ENCODE measurements around the gene OPTN. TPM values are rescaled to one million over a fixed set of nuclear protein-coding genes. Genes with fewer than 3 reads are reported as not detected.

OPTN gene
- total RNA-seq, 1 donor from 2014 or later, result 13.9 TPM

DNA sequence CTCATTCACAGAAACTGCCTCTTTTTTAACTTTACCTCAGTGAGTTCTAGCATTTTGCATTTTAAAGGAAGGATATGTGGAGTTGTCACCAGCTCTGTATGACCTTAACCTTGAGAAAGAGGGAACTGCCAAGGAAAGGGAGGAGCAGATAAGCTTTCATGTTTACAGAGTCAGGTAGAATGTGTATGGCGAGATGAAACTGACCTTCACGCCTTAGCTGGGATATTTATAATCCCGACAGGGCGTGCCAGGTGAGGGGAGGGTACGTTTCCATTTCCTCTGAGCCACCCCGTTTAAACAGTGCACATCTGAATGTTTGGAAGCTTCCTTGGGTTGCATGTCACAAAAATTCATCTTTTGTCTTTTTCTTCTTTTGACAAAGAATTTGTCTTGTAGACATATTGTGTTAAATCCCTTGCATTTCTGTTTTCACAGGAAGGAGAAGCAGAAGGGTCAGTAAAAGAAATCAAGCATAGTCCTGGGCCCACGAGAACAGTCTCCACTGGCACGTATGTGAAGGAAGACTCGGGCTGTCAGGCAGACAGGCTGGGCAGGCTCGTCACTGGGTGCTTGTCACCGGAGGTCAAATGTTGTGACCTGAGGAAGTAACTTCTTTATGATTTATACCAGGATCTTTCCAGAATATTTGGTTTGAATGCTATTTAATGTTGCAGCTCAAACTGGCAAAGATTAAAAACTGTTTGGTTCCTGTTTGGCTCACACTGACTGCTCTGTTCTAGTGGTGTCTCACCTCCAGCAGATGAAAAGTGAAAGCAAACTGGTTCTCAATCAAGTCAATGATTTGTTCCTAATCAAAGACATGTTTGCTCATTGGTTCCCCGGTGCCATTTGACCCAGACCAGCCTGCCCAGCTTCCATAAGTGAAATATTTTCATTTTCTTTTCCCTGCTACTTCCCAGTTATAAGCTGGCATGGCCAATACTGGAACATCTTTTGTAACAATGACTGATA lies 16.2 kb downstream of the OPTN start:
- H3F3A ChIP-seq (ENCODE audit: low read depth), result peaks cover 22% of the 10 kb centered on the region
- no peak overlapping the region for H2AFZ ChIP-seq (replicated peaks)
- TF ChIP-seq, protein P1, sequence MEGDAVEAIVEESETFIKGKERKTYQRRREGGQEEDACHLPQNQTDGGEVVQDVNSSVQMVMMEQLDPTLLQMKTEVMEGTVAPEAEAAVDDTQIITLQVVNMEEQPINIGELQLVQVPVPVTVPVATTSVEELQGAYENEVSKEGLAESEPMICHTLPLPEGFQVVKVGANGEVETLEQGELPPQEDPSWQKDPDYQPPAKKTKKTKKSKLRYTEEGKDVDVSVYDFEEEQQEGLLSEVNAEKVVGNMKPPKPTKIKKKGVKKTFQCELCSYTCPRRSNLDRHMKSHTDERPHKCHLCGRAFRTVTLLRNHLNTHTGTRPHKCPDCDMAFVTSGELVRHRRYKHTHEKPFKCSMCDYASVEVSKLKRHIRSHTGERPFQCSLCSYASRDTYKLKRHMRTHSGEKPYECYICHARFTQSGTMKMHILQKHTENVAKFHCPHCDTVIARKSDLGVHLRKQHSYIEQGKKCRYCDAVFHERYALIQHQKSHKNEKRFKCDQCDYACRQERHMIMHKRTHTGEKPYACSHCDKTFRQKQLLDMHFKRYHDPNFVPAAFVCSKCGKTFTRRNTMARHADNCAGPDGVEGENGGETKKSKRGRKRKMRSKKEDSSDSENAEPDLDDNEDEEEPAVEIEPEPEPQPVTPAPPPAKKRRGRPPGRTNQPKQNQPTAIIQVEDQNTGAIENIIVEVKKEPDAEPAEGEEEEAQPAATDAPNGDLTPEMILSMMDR (IDR thresholded peaks at IDR 0.05), result no peak
- TF ChIP-seq EZH2phosphoT487 (IDR thresholded peaks at IDR 0.05), result no peak
- no peak for TF ChIP-seq EZH2 (IDR thresholded peaks at IDR 0.05)
- H3K4me1 ChIP-seq, result peaks cover 4% of the 10 kb centered on the region
- no peak overlapping the region for H3K27ac ChIP-seq
- no peaks in the 10 kb centered on the region for H3K27me3 ChIP-seq
- Mint-ChIP-seq H3K4me1 (peaks cover 6% of the 10 kb centered on the region), H3K36me3 (no peaks in the 10 kb centered on the region), H3K27ac (no peak overlapping the region), H3K27me3 (ENCODE audit: insufficient read depth, low read depth) (peaks cover 2% of the 10 kb centered on the region), H3K9me3 (no peaks in the 10 kb centered on the region), H3K4me3 (no peak overlapping the region)
- H3K4me3 ChIP-seq, result no peak overlapping the region
- no peak overlapping the region for H3K9ac ChIP-seq
- DNase-seq (ENCODE audit: low spot score), result no peak
- H4K20me1 ChIP-seq (ENCODE audit: low read depth), result peaks cover 3% of the 10 kb centered on the region
- H3K9me3 ChIP-seq (ENCODE audit: low read depth), result no peaks in the 10 kb centered on the region
- H3K4me2 ChIP-seq, result no peak overlapping the region
- no peaks in the 10 kb centered on the region for H3K36me3 ChIP-seq
- H3K79me2 ChIP-seq (ENCODE audit: low read depth), result no peaks in the 10 kb centered on the region

GRCh38 chr10:13117841-13118783 lies 18.1 kb downstream of the OPTN start:
- no peaks in the 10 kb centered on the region for H3K36me3 Mint-ChIP-seq
- Histone ChIP-seq H3K9me3 (ENCODE audit: low read depth) (no peaks in the 10 kb centered on the region), H3K27ac (no peak overlapping the region), H3K36me3 (no peaks in the 10 kb centered on the region), H3K4me2 (no peak overlapping the region), H2AFZ (replicated peaks) (no peak overlapping the region), H3F3A (ENCODE audit: low read depth) (peaks cover 23% of the 10 kb centered on the region), H4K20me1 (ENCODE audit: low read depth) (peaks cover 3% of the 10 kb centered on the region), H3K4me1 (peaks cover 12% of the 10 kb centered on the region), H3K9ac (no peak overlapping the region), H3K4me3 (no peak overlapping the region), H3K27me3 (no peaks in the 10 kb centered on the region), H3K79me2 (ENCODE audit: low read depth) (no peaks in the 10 kb centered on the region)
- peak overlapping the region; percentile 5 for H3K27ac Mint-ChIP-seq
- TF ChIP-seq, protein P1 (IDR thresholded peaks at IDR 0.05), result no peak
- TF ChIP-seq EZH2phosphoT487 (IDR thresholded peaks at IDR 0.05) (no peak), EZH2 (IDR thresholded peaks at IDR 0.05) (no peak)
- peaks cover 2% of the 10 kb centered on the region for H3K27me3 Mint-ChIP-seq (ENCODE audit: insufficient read depth, low read depth)
- H3K4me1 Mint-ChIP-seq, result peaks cover 6% of the 10 kb centered on the region
- DNase-seq (ENCODE audit: low spot score), result no peak
- H3K4me3 Mint-ChIP-seq, result no peak overlapping the region
- no peaks in the 10 kb centered on the region for H3K9me3 Mint-ChIP-seq

DNA sequence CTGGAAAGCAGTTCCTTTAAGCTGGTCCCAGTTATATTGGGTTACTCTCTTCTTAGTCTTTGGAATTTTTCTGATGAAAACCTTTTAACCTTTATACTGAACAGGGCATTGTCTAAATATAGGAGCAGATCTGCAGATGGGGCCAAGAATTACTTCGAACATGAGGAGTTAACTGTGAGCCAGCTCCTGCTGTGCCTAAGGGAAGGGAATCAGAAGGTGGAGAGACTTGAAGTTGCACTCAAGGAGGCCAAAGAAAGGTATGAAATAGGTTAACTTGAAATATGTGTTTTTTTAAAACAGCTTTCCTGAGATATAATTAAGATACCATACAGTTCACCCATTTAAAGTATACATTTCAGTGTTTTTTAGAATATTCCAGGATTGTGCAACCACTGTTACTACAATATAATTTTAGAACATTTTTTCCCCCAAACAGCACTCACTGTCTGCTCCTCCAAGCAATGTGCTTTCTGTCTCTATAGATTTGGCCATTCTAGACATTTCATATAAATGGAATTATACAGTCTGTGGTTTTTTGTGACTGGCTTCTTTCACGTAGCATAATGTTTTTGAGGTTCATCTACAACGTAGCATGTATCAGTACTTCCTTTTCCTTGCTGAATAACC lies 18.9 kb downstream of the OPTN start:
- Histone ChIP-seq H3K9me3 (ENCODE audit: low read depth) (no peaks in the 10 kb centered on the region), H3K27me3 (no peaks in the 10 kb centered on the region), H3K4me3 (no peak overlapping the region), H2AFZ (replicated peaks) (no peak overlapping the region), H3F3A (ENCODE audit: low read depth) (peaks cover 21% of the 10 kb centered on the region), H3K4me2 (no peak overlapping the region), H3K4me1 (peaks cover 12% of the 10 kb centered on the region), H3K36me3 (no peaks in the 10 kb centered on the region), H3K79me2 (ENCODE audit: low read depth) (no peaks in the 10 kb centered on the region), H4K20me1 (ENCODE audit: low read depth) (peaks cover 3% of the 10 kb centered on the region), H3K27ac (no peak overlapping the region), H3K9ac (no peak overlapping the region)
- no peak overlapping the region for H3K27ac Mint-ChIP-seq
- H3K27me3 Mint-ChIP-seq (ENCODE audit: insufficient read depth, low read depth), result peaks cover 2% of the 10 kb centered on the region
- peaks cover 6% of the 10 kb centered on the region for H3K4me1 Mint-ChIP-seq
- TF ChIP-seq, protein P1 (IDR thresholded peaks at IDR 0.05), result no peak
- TF ChIP-seq EZH2 (IDR thresholded peaks at IDR 0.05) (no peak), EZH2phosphoT487 (IDR thresholded peaks at IDR 0.05) (no peak)
- DNase-seq (ENCODE audit: low spot score), result no peak
- no peaks in the 10 kb centered on the region for H3K9me3 Mint-ChIP-seq
- H3K36me3 Mint-ChIP-seq, result no peaks in the 10 kb centered on the region
- no peak overlapping the region for H3K4me3 Mint-ChIP-seq
